ENCODE measurements around the gene NSG1.
"Not testable (repeated sequence)": the region's sequence is repeated elsewhere in the genome, so short reads cannot be mapped to it uniquely, and the experiment has no call there.

The NSG1 gene

GRCh38 chr4:4417886-4418285, 31.0 kb downstream of the NSG1 start:
- peak in 2 of 3 experiments; percentile 22 to 26 for DNase-seq

GRCh38 chr4:4418676-4419390, 31.9 kb downstream of the NSG1 start:
- DNase-seq, result peak in 2 of 3 experiments; percentile 28 to 76

DNA sequence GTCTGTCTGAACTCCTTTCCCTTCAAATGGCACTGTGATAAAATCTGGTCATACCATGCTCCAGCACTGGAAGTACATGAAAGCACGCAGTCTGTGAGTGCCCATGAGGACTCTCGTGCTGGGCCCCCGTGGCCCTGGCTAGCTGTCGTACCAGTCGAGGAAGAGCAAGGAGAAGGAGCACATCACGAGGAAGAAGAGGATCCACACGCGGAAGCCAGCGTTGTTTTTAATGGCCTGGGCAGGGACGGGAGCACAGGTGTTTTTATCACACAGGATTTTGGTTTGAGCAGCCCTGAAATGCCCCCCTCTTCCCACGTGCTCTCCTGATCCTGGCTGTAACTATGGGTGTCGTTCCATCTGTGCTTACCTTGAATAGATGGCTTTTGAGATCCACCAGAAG, 33.0 kb downstream of the NSG1 start:
- DNase-seq, result no peak

- DNase-seq, result no peak
These were observed 33.5 kb downstream of the NSG1 start for GRCh38 chr4:4420421-4420820.

- no peak for DNase-seq
These were observed 34.5 kb downstream of the NSG1 start for GRCh38 chr4:4421356-4421755.

GRCh38 chr4:4422117-4422516, 35.2 kb downstream of the NSG1 start:
- not testable (repeated sequence) for DNase-seq

GRCh38 chr4:4422856-4423499, 36.1 kb downstream of the NSG1 start:
- peak in 1 of 3 experiments; percentile 51 for DNase-seq

DNA sequence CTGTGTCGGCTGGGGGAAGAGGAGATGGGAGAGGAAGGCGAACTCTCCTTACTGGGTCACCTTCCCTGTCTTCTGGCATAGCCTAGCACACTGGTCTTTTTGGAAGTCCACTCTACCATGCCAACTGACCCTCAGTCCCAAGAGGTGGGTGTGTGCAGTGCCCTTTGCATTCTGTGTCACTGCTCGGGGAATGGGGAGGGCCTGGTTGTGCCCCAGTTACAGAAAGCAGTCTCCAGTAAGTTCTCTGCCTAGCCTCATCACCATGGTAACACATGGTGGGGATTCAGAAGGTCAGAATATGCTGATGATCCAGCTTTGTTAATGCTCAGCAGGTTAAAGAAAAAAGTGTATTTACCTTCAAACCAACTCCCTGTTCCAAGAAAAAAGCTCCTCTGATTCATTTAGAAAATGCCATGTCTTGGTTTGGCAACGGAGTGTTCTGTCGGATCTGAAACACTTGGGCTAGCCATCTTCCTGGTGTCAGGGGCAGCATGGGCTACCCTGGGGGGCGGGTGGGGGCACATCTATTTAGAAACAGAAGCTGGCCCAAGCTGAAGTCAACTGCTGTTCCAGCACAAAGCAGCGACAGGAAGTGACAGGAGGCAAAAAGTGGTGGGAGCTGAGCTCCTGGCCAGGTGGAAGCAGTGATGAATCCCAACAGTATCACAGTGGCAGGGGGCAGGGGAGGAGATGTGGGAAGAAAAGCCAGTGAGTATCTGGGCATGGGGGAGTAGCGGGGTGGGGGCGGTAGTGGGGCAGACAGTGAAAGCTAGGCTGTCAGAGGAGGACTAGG, 37.0 kb downstream of the NSG1 start:
- no peak for DNase-seq

GRCh38 chr4:4424499-4425115, 37.7 kb downstream of the NSG1 start:
- no peak for DNase-seq

GRCh38 chr4:4425119-4425690, 38.3 kb downstream of the NSG1 start:
- DNase-seq, result no peak

GRCh38 chr4:4425696-4426095, 38.8 kb downstream of the NSG1 start:
- no peak for DNase-seq

DNA sequence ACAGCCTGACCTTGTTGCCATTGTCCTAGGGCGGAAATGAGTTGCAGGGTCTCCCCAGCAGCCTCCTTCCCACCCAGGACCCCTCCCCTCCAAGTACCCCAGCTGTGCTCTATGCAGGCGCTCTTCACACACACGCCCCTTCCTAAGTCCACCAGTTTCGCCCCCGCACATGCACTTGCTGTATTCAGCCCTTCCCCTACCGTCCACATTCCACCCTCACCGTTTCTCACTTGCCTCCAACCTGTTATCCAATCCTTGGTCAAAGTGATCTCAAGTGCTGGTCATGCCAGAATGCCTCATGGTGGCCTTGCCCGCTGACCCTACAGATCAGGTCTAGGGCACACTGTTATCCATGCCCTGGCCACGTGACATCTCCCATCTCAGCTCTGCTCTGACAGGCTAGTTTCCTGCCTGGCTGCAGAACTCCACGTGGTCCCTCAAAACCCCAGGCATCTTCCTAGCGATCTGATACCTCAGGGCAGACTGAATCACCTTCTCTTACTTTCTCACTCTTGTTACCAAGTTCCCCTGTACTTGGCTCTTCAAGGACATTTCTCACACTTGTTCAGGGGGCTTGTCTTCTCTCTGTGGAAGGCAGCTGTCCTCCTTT, 39.7 kb downstream of the NSG1 start:
- no peak for DNase-seq

DNA sequence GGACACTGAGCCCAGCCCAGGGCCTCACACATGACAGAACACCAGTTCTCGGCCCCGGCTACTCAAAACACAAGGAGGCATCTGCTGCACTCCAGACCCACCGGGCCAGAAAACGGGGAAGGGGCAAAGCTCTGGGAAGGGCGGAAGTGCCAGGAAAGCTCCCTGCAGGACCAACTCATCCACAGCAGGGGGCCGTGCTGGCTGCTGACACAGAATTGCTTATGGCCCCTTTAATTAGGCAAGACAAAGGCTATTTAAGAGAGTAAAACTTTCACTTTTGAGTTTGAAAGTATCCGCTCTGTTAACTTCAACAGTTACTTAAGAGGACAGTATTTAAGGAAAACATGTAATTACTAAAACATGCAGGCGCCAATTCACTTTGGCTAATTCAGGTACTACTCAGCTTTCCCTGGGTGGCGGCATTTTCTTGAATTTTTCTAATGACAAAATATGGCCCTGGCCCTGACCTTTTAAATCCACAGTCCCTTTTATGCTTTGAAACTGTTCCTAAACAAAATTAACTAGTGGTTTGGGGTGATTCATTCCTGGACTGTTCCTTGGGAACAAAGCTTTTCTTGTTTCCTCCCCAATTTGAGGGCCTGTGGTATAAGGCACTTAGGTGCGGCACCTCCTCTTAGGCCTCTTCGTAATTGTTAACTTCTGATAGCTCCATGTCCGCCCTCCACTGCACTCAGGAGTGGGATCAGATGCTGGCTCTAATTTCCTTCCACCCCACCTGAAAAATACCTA, 40.4 kb downstream of the NSG1 start:
- no peak for DNase-seq

DNA sequence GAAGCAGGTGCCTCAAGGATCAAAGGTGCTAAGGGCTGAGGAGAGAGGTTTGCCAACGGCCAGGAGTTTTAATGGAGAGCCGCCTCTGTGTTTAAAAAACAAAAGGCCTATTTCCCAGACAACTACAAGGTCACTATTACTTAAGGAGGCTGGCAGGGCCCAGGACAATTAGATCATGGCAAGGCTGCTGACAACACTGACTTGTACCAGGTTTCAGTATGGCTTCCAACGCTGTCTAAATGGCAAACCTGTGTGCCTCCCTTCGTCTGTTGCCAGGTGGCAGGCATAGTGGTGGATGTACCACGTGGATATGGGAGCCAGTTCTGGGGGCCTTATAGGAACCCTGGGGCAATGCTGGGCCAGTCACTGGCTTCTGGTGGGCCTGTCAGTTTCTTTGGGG, 41.0 kb downstream of the NSG1 start:
- DNase-seq, result no peak

GRCh38 chr4:4428966-4429875, 42.3 kb downstream of the NSG1 start:
- DNase-seq, result no peak

DNA sequence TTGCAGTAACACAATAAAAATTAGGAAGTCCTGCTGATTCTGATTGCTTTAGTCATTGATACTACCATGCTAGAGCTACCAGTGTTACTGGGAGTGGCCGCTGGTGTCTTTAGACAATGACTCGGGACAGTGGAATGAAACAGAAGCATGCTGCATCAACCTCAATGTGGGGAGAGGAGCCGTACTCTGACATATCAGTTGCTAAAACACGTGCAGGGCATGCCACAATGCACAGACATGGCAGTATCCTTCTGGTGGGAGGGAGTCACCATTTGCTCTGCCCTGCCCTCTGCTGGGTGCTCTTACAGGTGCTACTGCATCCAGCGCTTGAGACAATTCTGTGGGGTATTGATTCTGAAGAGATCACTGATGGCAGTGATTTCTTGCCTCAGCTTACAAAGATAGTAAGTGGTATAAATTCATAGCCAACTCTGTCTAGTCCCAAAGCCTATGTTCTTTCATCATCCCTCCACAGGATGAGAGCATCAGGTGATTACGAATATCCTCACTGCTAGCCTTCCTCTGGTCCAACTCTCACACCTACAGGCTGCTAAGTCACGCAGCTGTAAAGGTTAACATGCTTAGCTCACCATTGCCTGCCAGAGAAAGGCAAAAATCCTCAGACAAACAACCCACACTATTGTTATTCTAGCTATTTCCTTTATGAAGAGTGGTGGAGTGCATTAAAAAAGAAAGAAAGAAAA, 43.7 kb downstream of the NSG1 start:
- DNase-seq, result peak; percentile 19 to 58 (median 55)

- DNase-seq, result no peak
These were observed 45.6 kb downstream of the NSG1 start for GRCh38 chr4:4432341-4433125.

- DNase-seq, result no peak
These were observed 47.0 kb downstream of the NSG1 start for GRCh38 chr4:4433941-4434340.

GRCh38 chr4:4436244-4436823, 49.4 kb downstream of the NSG1 start:
- no peak for DNase-seq
